ENCODE results near the gene UNC13C. TPM values are rescaled to one million over a fixed set of nuclear protein-coding genes. Genes with fewer than 3 reads are reported as not detected.

Gene UNC13C
- 0.01 TPM in 1 of 5 replicates, not detected in the others for total RNA-seq (2022; extraction: Qiagen RNA extraction)

GRCh38 chr15:53978253-53978906 lies at the start of gene UNC13C:
UNC13C (plus strand) TSS chr15:53978441; CDS start chr15:54012904, 34,463 bp downstream.

Other genes starting within 250 kb of the UNC13C start
- gene WDR72, start 218.8 kb upstream of the UNC13C start, total RNA-seq (2022; extraction: Qiagen RNA extraction): 6.6 to 8.3 TPM (median 7.1 TPM) in 5 replicates

Measured in A549 treated with AZD2906 at 1 μM for 4 hours (cell line).